ENCODE measurements around the gene TSSC4.

TSSC4 gene

GRCh38 chr11:2400762-2401435 lies 349 bp downstream of the TSSC4 start:
- no peak for DNase-seq (ENCODE audit: low read depth)

GRCh38 chr11:2401436-2401984 lies 960 bp downstream of the TSSC4 start:
- DNase-seq (ENCODE audit: low read depth): no peak

GRCh38 chr11:2402106-2402505 lies 1.6 kb downstream of the TSSC4 start:
- no peak for DNase-seq (ENCODE audit: low read depth)

- DNase-seq (ENCODE audit: low read depth): no peak
Measured at GRCh38 chr11:2402890-2403645, 2.5 kb downstream of the TSSC4 start.

- no peak for DNase-seq (ENCODE audit: low read depth)
Measured at GRCh38 chr11:2404735-2405196, 4.2 kb downstream of the TSSC4 start.

- DNase-seq (ENCODE audit: low read depth): no peak
Measured at GRCh38 chr11:2406451-2406850, 5.9 kb downstream of the TSSC4 start.

- no peak for DNase-seq (ENCODE audit: low read depth)
Measured at GRCh38 chr11:2406878-2407410, 6.4 kb downstream of the TSSC4 start.

- DNase-seq (ENCODE audit: low read depth): no peak
Measured at GRCh38 chr11:2408671-2409070, 8.1 kb downstream of the TSSC4 start.

- DNase-seq (ENCODE audit: low read depth): no peak
Measured at GRCh38 chr11:2409126-2409525, 8.6 kb downstream of the TSSC4 start.

GRCh38 chr11:2409611-2410468 lies 9.3 kb downstream of the TSSC4 start:
- DNase-seq (ENCODE audit: low read depth): no peak

- no peak for DNase-seq (ENCODE audit: low read depth)
Measured at GRCh38 chr11:2410616-2411015, 10.1 kb downstream of the TSSC4 start.

GRCh38 chr11:2411446-2412305 lies 11.1 kb downstream of the TSSC4 start:
- no peak for DNase-seq (ENCODE audit: low read depth)

GRCh38 chr11:2412323-2412722 lies 11.8 kb downstream of the TSSC4 start:
- DNase-seq (ENCODE audit: low read depth): no peak

GRCh38 chr11:2413742-2414579 lies 13.4 kb downstream of the TSSC4 start:
- no peak for DNase-seq (ENCODE audit: low read depth)

GRCh38 chr11:2414616-2415015 lies 14.1 kb downstream of the TSSC4 start:
- DNase-seq (ENCODE audit: low read depth): no peak

- no peak for DNase-seq (ENCODE audit: low read depth)
Measured at GRCh38 chr11:2415171-2415570, 14.6 kb downstream of the TSSC4 start.

- DNase-seq (ENCODE audit: low read depth): no peak
Measured at GRCh38 chr11:2415601-2416380, 15.2 kb downstream of the TSSC4 start.

GRCh38 chr11:2416765-2417164 lies 16.2 kb downstream of the TSSC4 start:
- no peak for DNase-seq (ENCODE audit: low read depth)
